ENCODE data around the gene ALOX5AP.
"Not testable (repeated sequence)": the region's sequence is repeated elsewhere in the genome, so short reads cannot be mapped to it uniquely, and the experiment has no call there.

Gene ALOX5AP

GRCh38 chr13:30739761-30740642, 4.7 kb downstream of the ALOX5AP start:
- Mint-ChIP-seq H3K27ac (peak overlapping the region; percentile 89), H3K36me3 (peaks cover 32% of the 10 kb centered on the region), H3K4me3 (peak overlapping the region; percentile 81), H3K4me1 (peaks cover 83% of the 10 kb centered on the region), H3K9me3 (no peaks in the 10 kb centered on the region)
- DNase-seq (ENCODE audit: low spot score in 2 of 2) (peak; percentile 42 to 80), ATAC-seq (peak; percentile 86)

GRCh38 chr13:30742901-30743300, 7.6 kb downstream of the ALOX5AP start:
- peak overlapping the region; percentile 52 for H3K4me3 Mint-ChIP-seq
- H3K27ac Mint-ChIP-seq = peak overlapping the region; percentile 74
- DNase-seq (ENCODE audit: low spot score in 2 of 2) = no peak
- peaks cover 46% of the 10 kb centered on the region for H3K36me3 Mint-ChIP-seq
- H3K9me3 Mint-ChIP-seq = no peaks in the 10 kb centered on the region
- H3K4me1 Mint-ChIP-seq = peaks cover 74% of the 10 kb centered on the region
- ATAC-seq = no peak

GRCh38 chr13:30743319-30744055, 8.1 kb downstream of the ALOX5AP start:
- H3K36me3 Mint-ChIP-seq = peaks cover 50% of the 10 kb centered on the region
- H3K27ac Mint-ChIP-seq = peak overlapping the region; percentile 74
- peaks cover 68% of the 10 kb centered on the region for H3K4me1 Mint-ChIP-seq
- H3K4me3 Mint-ChIP-seq = peak overlapping the region; percentile 52
- no peaks in the 10 kb centered on the region for H3K9me3 Mint-ChIP-seq
- ATAC-seq (no peak), DNase-seq (ENCODE audit: low spot score in 2 of 2) (no peak)

- no peaks in the 10 kb centered on the region for H3K9me3 Mint-ChIP-seq
- DNase-seq (ENCODE audit: low spot score in 2 of 2) (peak; percentile 64 to 89), ATAC-seq (peak; percentile 92)
- peak overlapping the region; percentile 52 for H3K4me3 Mint-ChIP-seq
- peak overlapping the region; percentile 74 for H3K27ac Mint-ChIP-seq
- peaks cover 57% of the 10 kb centered on the region for H3K36me3 Mint-ChIP-seq
- H3K4me1 Mint-ChIP-seq = peaks cover 61% of the 10 kb centered on the region
Observed at GRCh38 chr13:30744056-30744680, 8.8 kb downstream of the ALOX5AP start.

GRCh38 chr13:30744681-30745077, 9.3 kb downstream of the ALOX5AP start:
- Mint-ChIP-seq H3K4me1 (peaks cover 57% of the 10 kb centered on the region), H3K36me3 (peaks cover 58% of the 10 kb centered on the region), H3K9me3 (no peaks in the 10 kb centered on the region), H3K4me3 (peak overlapping the region; percentile 52), H3K27ac (peak overlapping the region; percentile 74)
- no peak for DNase-seq (ENCODE audit: low spot score in 2 of 2)
- ATAC-seq = no peak

- peaks cover 54% of the 10 kb centered on the region for H3K36me3 Mint-ChIP-seq
- no peaks in the 10 kb centered on the region for H3K9me3 Mint-ChIP-seq
- H3K4me1 Mint-ChIP-seq = peaks cover 55% of the 10 kb centered on the region
- no peak for DNase-seq (ENCODE audit: low spot score in 2 of 2)
- H3K27ac Mint-ChIP-seq = no peak overlapping the region
- H3K4me3 Mint-ChIP-seq = peak overlapping the region; percentile 52
- no peak for ATAC-seq
Observed at GRCh38 chr13:30745906-30746686, 10.8 kb downstream of the ALOX5AP start.

GRCh38 chr13:30746791-30747190, 11.4 kb downstream of the ALOX5AP start:
- no peaks in the 10 kb centered on the region for H3K9me3 Mint-ChIP-seq
- H3K4me1 Mint-ChIP-seq = peaks cover 62% of the 10 kb centered on the region
- H3K4me3 Mint-ChIP-seq = no peak overlapping the region
- DNase-seq (ENCODE audit: low spot score in 2 of 2) = no peak
- ATAC-seq = no peak
- peaks cover 58% of the 10 kb centered on the region for H3K36me3 Mint-ChIP-seq
- no peak overlapping the region for H3K27ac Mint-ChIP-seq

- not testable (repeated sequence) for DNase-seq (ENCODE audit: low spot score in 2 of 2); ATAC-seq; H3K9me3 Mint-ChIP-seq; H3K4me3 Mint-ChIP-seq; H3K27ac Mint-ChIP-seq
- Mint-ChIP-seq H3K36me3 (peaks cover 66% of the 10 kb centered on the region), H3K4me1 (peaks cover 64% of the 10 kb centered on the region)
Observed at GRCh38 chr13:30747845-30748244, 12.5 kb downstream of the ALOX5AP start.

GRCh38 chr13:30748717-30749116, 13.4 kb downstream of the ALOX5AP start:
- no peak for ATAC-seq
- Mint-ChIP-seq H3K4me1 (peaks cover 59% of the 10 kb centered on the region), H3K4me3 (no peak overlapping the region), H3K9me3 (no peaks in the 10 kb centered on the region), H3K27ac (no peak overlapping the region), H3K36me3 (peaks cover 63% of the 10 kb centered on the region)
- no peak for DNase-seq (ENCODE audit: low spot score in 2 of 2)

- DNase-seq (ENCODE audit: low spot score in 2 of 2) (no peak), ATAC-seq (no peak)
- H3K36me3 Mint-ChIP-seq = peaks cover 56% of the 10 kb centered on the region
- H3K4me1 Mint-ChIP-seq = peaks cover 46% of the 10 kb centered on the region
- no peak overlapping the region for H3K4me3 Mint-ChIP-seq
- H3K27ac Mint-ChIP-seq = peak overlapping the region; percentile 56
- H3K9me3 Mint-ChIP-seq = no peaks in the 10 kb centered on the region
Observed at GRCh38 chr13:30750036-30750435, 14.7 kb downstream of the ALOX5AP start.

- Mint-ChIP-seq H3K9me3 (no peaks in the 10 kb centered on the region), H3K4me1 (peaks cover 33% of the 10 kb centered on the region), H3K27ac (peak overlapping the region; percentile 48), H3K4me3 (no peak overlapping the region), H3K36me3 (peaks cover 57% of the 10 kb centered on the region)
- peak; percentile 68 for ATAC-seq
- DNase-seq (ENCODE audit: low spot score in 2 of 2) = no peak
Observed at GRCh38 chr13:30751183-30751933, 16.0 kb downstream of the ALOX5AP start.

- no peak for DNase-seq (ENCODE audit: low spot score in 2 of 2)
- peaks cover 63% of the 10 kb centered on the region for H3K36me3 Mint-ChIP-seq
- H3K9me3 Mint-ChIP-seq = no peaks in the 10 kb centered on the region
- ATAC-seq = peak; percentile 61
- peaks cover 27% of the 10 kb centered on the region for H3K4me1 Mint-ChIP-seq
- H3K4me3 Mint-ChIP-seq = no peak overlapping the region
- peak overlapping the region; percentile 48 for H3K27ac Mint-ChIP-seq
Observed at GRCh38 chr13:30752201-30752797, 17.0 kb downstream of the ALOX5AP start.

GRCh38 chr13:30753030-30753616, 17.8 kb downstream of the ALOX5AP start:
- Mint-ChIP-seq H3K4me1 (peaks cover 27% of the 10 kb centered on the region), H3K4me3 (no peak overlapping the region), H3K36me3 (peaks cover 70% of the 10 kb centered on the region), H3K9me3 (no peaks in the 10 kb centered on the region), H3K27ac (no peak overlapping the region)
- no peak for ATAC-seq
- no peak for DNase-seq (ENCODE audit: low spot score in 2 of 2)
